Measurements from ENCODE around the gene C18orf63. TPM values are rescaled to one million over a fixed set of nuclear protein-coding genes. Genes with fewer than 3 reads are reported as not detected.
"Not testable (repeated sequence)": the region's sequence is repeated elsewhere in the genome, so short reads cannot be mapped to it uniquely, and the experiment has no call there.

The C18orf63 gene
- total RNA-seq, 2 experiments from 2014 or later, result not detected

DNA sequence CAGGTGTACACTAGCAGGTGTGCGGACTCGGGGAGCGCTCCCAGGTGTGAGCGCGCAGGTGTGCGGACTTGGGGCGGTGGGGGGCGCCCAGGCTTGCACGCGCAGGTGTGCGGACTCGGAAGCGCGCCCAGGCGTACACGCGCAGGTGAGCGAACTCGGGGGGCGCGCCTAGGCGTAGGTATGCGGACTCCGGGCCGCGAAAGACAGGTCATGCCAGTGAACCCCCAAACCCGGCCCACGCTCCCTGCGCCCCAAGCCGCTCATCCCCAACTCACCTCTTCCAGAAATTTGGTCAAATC is 24.2 kb upstream of the C18orf63 start:
- DNase-seq (ENCODE audit: low spot score), result no peak
- ChIA-PET CTCF (ENCODE audit: unreplicated experiment) (no interaction called here), POLR2A (no interaction called here)
- TF ChIP-seq EZH2phosphoT487 (IDR thresholded peaks at IDR 0.05; ENCODE audit: borderline replicate concordance, low read depth, low read length), result no peak
- TF ChIP-seq, protein P1, sequence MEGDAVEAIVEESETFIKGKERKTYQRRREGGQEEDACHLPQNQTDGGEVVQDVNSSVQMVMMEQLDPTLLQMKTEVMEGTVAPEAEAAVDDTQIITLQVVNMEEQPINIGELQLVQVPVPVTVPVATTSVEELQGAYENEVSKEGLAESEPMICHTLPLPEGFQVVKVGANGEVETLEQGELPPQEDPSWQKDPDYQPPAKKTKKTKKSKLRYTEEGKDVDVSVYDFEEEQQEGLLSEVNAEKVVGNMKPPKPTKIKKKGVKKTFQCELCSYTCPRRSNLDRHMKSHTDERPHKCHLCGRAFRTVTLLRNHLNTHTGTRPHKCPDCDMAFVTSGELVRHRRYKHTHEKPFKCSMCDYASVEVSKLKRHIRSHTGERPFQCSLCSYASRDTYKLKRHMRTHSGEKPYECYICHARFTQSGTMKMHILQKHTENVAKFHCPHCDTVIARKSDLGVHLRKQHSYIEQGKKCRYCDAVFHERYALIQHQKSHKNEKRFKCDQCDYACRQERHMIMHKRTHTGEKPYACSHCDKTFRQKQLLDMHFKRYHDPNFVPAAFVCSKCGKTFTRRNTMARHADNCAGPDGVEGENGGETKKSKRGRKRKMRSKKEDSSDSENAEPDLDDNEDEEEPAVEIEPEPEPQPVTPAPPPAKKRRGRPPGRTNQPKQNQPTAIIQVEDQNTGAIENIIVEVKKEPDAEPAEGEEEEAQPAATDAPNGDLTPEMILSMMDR (conservative IDR thresholded peaks at IDR 0.05; ENCODE audit: low read length), result no peak
- H4K20me1 ChIP-seq (ENCODE audit: insufficient read depth, low read length), result no peaks in the 10 kb centered on the region
- peak overlapping the region; percentile 26; the same call in 1 of the 2 replicates for H3K4me2 ChIP-seq (ENCODE audit: low read length)
- H3K9me3 ChIP-seq (ENCODE audit: low read length), result no peaks in the 10 kb centered on the region
- H3K27ac ChIP-seq (ENCODE audit: low read depth, low read length, poor library complexity, severe bottlenecking), result no peak overlapping the region
- H3K4me1 ChIP-seq (ENCODE audit: insufficient read depth, low read length, poor library complexity, severe bottlenecking), result no peaks in the 10 kb centered on the region
- no peaks in the 10 kb centered on the region for H3K36me3 ChIP-seq (ENCODE audit: insufficient read depth, low read length)
- no peak overlapping the region for H3K4me3 ChIP-seq (ENCODE audit: low read depth, low read length, poor library complexity, severe bottlenecking)
- no peak overlapping the region for H2AFZ ChIP-seq (ENCODE audit: low read length)
- H3K9me2 ChIP-seq (ENCODE audit: insufficient read depth, low read length), result no peaks in the 10 kb centered on the region
- H3K79me2 ChIP-seq (ENCODE audit: insufficient read depth, low read depth, low read length), result no peaks in the 10 kb centered on the region
- intact Hi-C loops (cut with micrococcal nuclease; ENCODE audit: unreplicated experiment), result no loop called here
- BruUV-seq (replicated peaks), result no TSS peak

DNA sequence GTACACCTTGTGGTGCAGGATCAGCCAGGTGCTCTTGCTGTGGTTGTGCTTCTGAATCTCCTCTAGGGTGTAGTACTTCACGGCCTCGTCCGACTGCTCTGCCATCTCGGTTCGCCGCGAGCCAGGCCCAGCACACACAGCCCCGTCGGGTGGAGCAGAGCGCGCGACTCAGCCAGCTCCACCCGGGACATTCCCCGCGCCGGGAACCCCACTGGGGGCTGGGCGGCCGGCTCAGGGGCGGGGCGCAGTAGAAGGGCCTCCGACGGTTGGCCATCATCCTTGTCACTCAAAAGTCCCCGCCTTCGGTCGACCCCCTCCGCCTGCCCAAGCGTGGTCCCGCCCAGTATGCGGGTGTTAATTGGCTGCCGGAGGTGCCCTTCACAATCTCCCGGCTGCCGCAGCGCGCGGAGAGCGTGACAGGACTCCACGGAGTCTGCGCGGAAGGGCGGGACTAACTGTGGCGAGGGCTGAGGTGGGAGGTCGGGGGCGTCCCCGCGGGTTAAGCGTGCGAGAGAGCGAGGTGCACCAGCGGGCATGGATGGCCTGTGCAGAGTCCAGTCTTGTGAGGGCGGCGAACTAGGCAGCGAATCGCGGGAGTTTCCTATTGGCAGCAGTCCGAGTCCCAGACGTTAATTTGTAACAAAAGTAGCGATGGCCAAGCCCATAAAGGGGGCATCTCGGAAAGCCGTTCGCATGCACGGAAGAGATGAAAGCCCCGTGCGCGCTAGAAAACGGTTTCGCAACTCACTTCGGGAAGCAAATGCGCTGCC is 23.7 kb upstream of the C18orf63 start, which contains the start of gene CYB5A:
TSS of gene CYB5A (minus strand) at position 193 of the 770 bp plus-strand sequence. CDS start at position 105, 88 bp downstream.
- POLR2A ChIA-PET, result no interaction called here
- Histone ChIP-seq H3K4me3 (ENCODE audit: low read depth, low read length, poor library complexity, severe bottlenecking) (no peak within 1 kb of the TSS), H3K36me3 (ENCODE audit: insufficient read depth, low read length) (no peaks in the 10 kb centered on the region), H3K27ac (ENCODE audit: low read depth, low read length, poor library complexity, severe bottlenecking) (no peak within 1 kb of the TSS), H3K4me1 (ENCODE audit: insufficient read depth, low read length, poor library complexity, severe bottlenecking) (no peaks in the 10 kb centered on the region), H3K79me2 (ENCODE audit: insufficient read depth, low read depth, low read length) (no peaks in the 10 kb centered on the region), H3K4me2 (ENCODE audit: low read length) (peak within 1 kb of the TSS; percentile 32; the same call in 1 of the 2 replicates), H3K9me2 (ENCODE audit: insufficient read depth, low read length) (no peaks in the 10 kb centered on the region), H4K20me1 (ENCODE audit: insufficient read depth, low read length) (no peaks in the 10 kb centered on the region), H2AFZ (ENCODE audit: low read length) (no peak within 1 kb of the TSS), H3K9me3 (ENCODE audit: low read length) (no peaks in the 10 kb centered on the region)
- no peak for DNase-seq (ENCODE audit: low spot score)
- no TSS peak for BruUV-seq (replicated peaks)
- TF ChIP-seq EZH2phosphoT487 (IDR thresholded peaks at IDR 0.05; ENCODE audit: borderline replicate concordance, low read depth, low read length), result no peak
- TF ChIP-seq, protein P1 (conservative IDR thresholded peaks at IDR 0.05; ENCODE audit: low read length), result no peak
- intact Hi-C loops (cut with micrococcal nuclease; ENCODE audit: unreplicated experiment), result no loop called here
- CTCF ChIA-PET (ENCODE audit: unreplicated experiment), result no interaction called here

DNA sequence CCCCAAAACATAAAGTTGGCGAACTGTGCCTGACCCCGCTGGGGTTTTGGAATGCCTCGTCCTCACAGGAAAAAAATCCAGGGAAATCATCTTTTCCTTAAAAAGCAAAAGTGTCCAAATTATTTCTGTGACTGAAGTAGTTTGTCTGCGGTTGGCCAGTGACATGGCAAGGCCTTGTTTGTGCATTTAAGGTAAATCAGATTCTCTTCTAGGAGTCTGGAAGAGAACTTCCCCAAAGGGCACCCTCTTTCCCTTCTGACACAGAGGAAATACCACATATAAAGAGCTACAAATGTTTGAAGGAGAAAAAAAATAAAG is 23.1 kb upstream of the C18orf63 start:
- intact Hi-C loops (cut with micrococcal nuclease; ENCODE audit: unreplicated experiment), result no loop called here
- Histone ChIP-seq H3K36me3 (ENCODE audit: insufficient read depth, low read length) (no peaks in the 10 kb centered on the region), H4K20me1 (ENCODE audit: insufficient read depth, low read length) (no peaks in the 10 kb centered on the region), H3K4me2 (ENCODE audit: low read length) (peak overlapping the region; percentile 32; the same call in 1 of the 2 replicates), H3K27ac (ENCODE audit: low read depth, low read length, poor library complexity, severe bottlenecking) (no peak overlapping the region), H3K4me1 (ENCODE audit: insufficient read depth, low read length, poor library complexity, severe bottlenecking) (no peaks in the 10 kb centered on the region), H2AFZ (ENCODE audit: low read length) (no peak overlapping the region), H3K4me3 (ENCODE audit: low read depth, low read length, poor library complexity, severe bottlenecking) (no peak overlapping the region), H3K9me2 (ENCODE audit: insufficient read depth, low read length) (no peaks in the 10 kb centered on the region), H3K9me3 (ENCODE audit: low read length) (no peaks in the 10 kb centered on the region), H3K79me2 (ENCODE audit: insufficient read depth, low read depth, low read length) (no peaks in the 10 kb centered on the region)
- DNase-seq (ENCODE audit: low spot score), result no peak
- ChIA-PET POLR2A (no interaction called here), CTCF (ENCODE audit: unreplicated experiment) (no interaction called here)
- TF ChIP-seq EZH2phosphoT487 (IDR thresholded peaks at IDR 0.05; ENCODE audit: borderline replicate concordance, low read depth, low read length), result no peak
- TF ChIP-seq, protein P1 (conservative IDR thresholded peaks at IDR 0.05; ENCODE audit: low read length), result no peak
- no TSS peak for BruUV-seq (replicated peaks)

DNA sequence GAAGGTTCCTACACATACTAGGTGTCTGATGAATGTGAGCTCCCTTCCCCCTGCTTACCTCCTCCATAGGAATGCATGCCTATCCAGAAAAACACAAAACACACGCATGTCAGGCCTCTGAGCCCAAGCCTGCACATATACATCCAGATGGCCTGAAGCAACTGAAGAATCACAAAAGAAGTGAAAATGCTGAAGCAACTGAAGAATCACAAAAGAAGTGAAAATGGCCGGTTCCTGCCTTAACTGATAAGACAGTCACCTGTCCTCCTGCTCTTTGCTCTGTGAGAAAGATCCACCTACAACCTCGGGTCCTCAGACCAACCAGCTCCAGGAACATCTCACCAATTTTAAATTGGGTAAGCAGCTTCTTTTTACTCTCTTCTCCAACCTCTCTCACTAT is 22.7 kb upstream of the C18orf63 start:
- H3K4me2 ChIP-seq (ENCODE audit: low read length); H3K9me3 ChIP-seq (ENCODE audit: low read length); H4K20me1 ChIP-seq (ENCODE audit: insufficient read depth, low read length); H3K36me3 ChIP-seq (ENCODE audit: insufficient read depth, low read length); H3K79me2 ChIP-seq (ENCODE audit: insufficient read depth, low read depth, low read length); BruUV-seq (replicated peaks); H3K4me1 ChIP-seq (ENCODE audit: insufficient read depth, low read length, poor library complexity, severe bottlenecking); CTCF ChIA-PET (ENCODE audit: unreplicated experiment); intact Hi-C loops (cut with micrococcal nuclease; ENCODE audit: unreplicated experiment); DNase-seq (ENCODE audit: low spot score); POLR2A ChIA-PET; H3K27ac ChIP-seq (ENCODE audit: low read depth, low read length, poor library complexity, severe bottlenecking); H3K4me3 ChIP-seq (ENCODE audit: low read depth, low read length, poor library complexity, severe bottlenecking); H2AFZ ChIP-seq (ENCODE audit: low read length); H3K9me2 ChIP-seq (ENCODE audit: insufficient read depth, low read length): not testable (repeated sequence)

Measured in OCI-LY7 (cell line).